CD4-positive, alpha-beta T cell treated with Interleukin-17A for 4 hours (primary cell): ENCODE results near the gene MRPL2.
A peak's percentile ranks its signal among the peaks of the same experiment; 100 is the strongest.
"Not testable (repeated sequence)": the region's sequence is repeated elsewhere in the genome, so short reads cannot be mapped to it uniquely, and the experiment has no call there.

ENCODE experiments used
- DNase-seq: peaks from one replicate; pipeline ENCODE4 v3.0.0-alpha.2; 2020; ENCODE audit warnings: mixed read lengths

MRPL2 gene

GRCh38 chr6:43081922-43082321 lies 22.7 kb upstream of the MRPL2 start:
- DNase-seq: not testable (repeated sequence)

- DNase-seq: no peak
Observed at GRCh38 chr6:43081043-43081442, 21.8 kb upstream of the MRPL2 start.

- no peak for DNase-seq
Observed at GRCh38 chr6:43078691-43079090, 19.5 kb upstream of the MRPL2 start.

- no peak for DNase-seq
Observed at GRCh38 chr6:43077981-43078511, 18.8 kb upstream of the MRPL2 start.

- DNase-seq: no peak
Observed at GRCh38 chr6:43077333-43077809, 18.1 kb upstream of the MRPL2 start.

- DNase-seq: no peak
Observed at GRCh38 chr6:43076464-43077332, 17.5 kb upstream of the MRPL2 start.

- DNase-seq: peak; percentile 58
Observed at GRCh38 chr6:43075670-43076463, 16.6 kb upstream of the MRPL2 start, which contains the start of gene PTK7. Gene PTK7, plus strand, starts transcription at chr6:43076314. Its CDS starts 175 bp downstream, at chr6:43076489.

- DNase-seq: no peak
Observed at GRCh38 chr6:43074847-43075669, 15.8 kb upstream of the MRPL2 start.

GRCh38 chr6:43070028-43070632 lies 10.9 kb upstream of the MRPL2 start:
- peak; percentile 22 for DNase-seq

- no peak for DNase-seq
Observed at GRCh38 chr6:43062818-43063217, 3.6 kb upstream of the MRPL2 start.

- no peak for DNase-seq
Observed at GRCh38 chr6:43061861-43062260, 2.6 kb upstream of the MRPL2 start.

GRCh38 chr6:43060755-43061633 lies 1.8 kb upstream of the MRPL2 start:
- DNase-seq: no peak

- no peak for DNase-seq
Observed at GRCh38 chr6:43060034-43060754, 960 bp upstream of the MRPL2 start.

- DNase-seq: no peak
Observed at GRCh38 chr6:43058531-43058930, 703 bp downstream of the MRPL2 start.

- DNase-seq: no peak
Observed at GRCh38 chr6:43055966-43056365, 3.3 kb downstream of the MRPL2 start.

- DNase-seq: no peak
Observed at GRCh38 chr6:43054206-43054943, 4.9 kb downstream of the MRPL2 start.

GRCh38 chr6:43053545-43054205 lies 5.6 kb downstream of the MRPL2 start, which contains the start of gene CUL7:
Gene CUL7, minus strand, starts transcription at chr6:43053851. Its CDS starts 1,063 bp downstream, at chr6:43052788.
- peak; percentile 94 for DNase-seq

- peak; percentile 40 for DNase-seq
Observed at GRCh38 chr6:43052842-43053544, 6.2 kb downstream of the MRPL2 start.
